ENCODE measurements around the gene USP15. TPM values are rescaled to one million over a fixed set of nuclear protein-coding genes. Genes with fewer than 3 reads are reported as not detected.

Gene USP15
- total and polyA plus RNA-seq, 8 donors, result 16.6 to 220 (median 77.9) TPM

- H3K4me3 ChIP-seq, result no peak overlapping the region
- H3K27me3 ChIP-seq, result no peaks in the 10 kb centered on the region
- H3K9me3 ChIP-seq, result no peaks in the 10 kb centered on the region
- H3K27ac ChIP-seq, result no peak overlapping the region
- H3K4me1 ChIP-seq, result peaks cover 20 to 100% (median 67%) of the 10 kb centered on the region in 4 donors
- TF ChIP-seq POLR2AphosphoS5 (IDR thresholded peaks at IDR 0.05) (no peak), POLR2A (IDR thresholded peaks at IDR 0.05) (no peak), EP300 (IDR thresholded peaks at IDR 0.05) (no peak)
- TF ChIP-seq, protein P1, sequence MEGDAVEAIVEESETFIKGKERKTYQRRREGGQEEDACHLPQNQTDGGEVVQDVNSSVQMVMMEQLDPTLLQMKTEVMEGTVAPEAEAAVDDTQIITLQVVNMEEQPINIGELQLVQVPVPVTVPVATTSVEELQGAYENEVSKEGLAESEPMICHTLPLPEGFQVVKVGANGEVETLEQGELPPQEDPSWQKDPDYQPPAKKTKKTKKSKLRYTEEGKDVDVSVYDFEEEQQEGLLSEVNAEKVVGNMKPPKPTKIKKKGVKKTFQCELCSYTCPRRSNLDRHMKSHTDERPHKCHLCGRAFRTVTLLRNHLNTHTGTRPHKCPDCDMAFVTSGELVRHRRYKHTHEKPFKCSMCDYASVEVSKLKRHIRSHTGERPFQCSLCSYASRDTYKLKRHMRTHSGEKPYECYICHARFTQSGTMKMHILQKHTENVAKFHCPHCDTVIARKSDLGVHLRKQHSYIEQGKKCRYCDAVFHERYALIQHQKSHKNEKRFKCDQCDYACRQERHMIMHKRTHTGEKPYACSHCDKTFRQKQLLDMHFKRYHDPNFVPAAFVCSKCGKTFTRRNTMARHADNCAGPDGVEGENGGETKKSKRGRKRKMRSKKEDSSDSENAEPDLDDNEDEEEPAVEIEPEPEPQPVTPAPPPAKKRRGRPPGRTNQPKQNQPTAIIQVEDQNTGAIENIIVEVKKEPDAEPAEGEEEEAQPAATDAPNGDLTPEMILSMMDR (IDR thresholded peaks at IDR 0.05), result no peak
- no peaks in the 10 kb centered on the region for H3K36me3 ChIP-seq
- intact Hi-C loops (cut with DNase I; ENCODE audit: low total_unique reads), result no loop called here
- 52 to 67% (median 61%) methylated on average over 4 of the region's 4 CpGs for WGBS, 5 donors
- no peak for DNase-seq
These were observed 10.7 kb downstream of the USP15 start for GRCh38 chr12:62270872-62271271.

DNA sequence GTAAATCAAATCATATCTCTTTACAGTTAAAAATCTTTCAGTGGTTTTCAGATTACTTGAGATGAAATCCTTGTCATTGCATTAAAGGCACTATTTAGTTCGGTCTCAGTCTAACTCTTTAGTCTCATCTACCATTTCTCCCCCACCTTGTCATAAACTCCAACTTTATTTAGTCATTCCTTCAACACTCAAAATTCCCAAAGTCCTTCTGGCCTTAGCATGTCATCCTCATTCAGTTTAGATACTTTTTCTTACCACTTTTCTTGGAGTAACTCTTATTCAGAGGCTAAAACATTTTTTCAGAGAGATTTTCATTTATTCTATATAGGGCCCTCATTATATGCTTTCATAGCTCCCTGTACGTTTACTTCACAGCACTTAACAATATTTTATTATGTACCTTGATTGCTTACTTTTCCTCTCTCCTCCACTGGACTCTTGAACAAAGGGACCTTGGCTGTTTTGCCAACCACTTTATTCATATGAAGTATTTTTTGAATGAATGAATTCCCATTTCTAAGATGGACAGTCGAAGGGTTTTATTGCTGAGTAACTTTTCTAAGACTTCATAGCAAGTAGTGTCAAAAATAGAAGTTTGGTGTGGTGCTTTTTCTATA, 12.8 kb downstream of the USP15 start:
- 52 to 66% (median 64%) methylated on average over 3 of the region's 3 CpGs for WGBS, 5 donors
- intact Hi-C loops (cut with DNase I; ENCODE audit: low total_unique reads), result no loop called here
- TF ChIP-seq, protein P1 (IDR thresholded peaks at IDR 0.05), result no peak
- TF ChIP-seq POLR2AphosphoS5 (IDR thresholded peaks at IDR 0.05), result no peak
- TF ChIP-seq EP300 (IDR thresholded peaks at IDR 0.05), result no peak
- TF ChIP-seq POLR2A (IDR thresholded peaks at IDR 0.05), result no peak
- no peak for DNase-seq
- Histone ChIP-seq H3K4me3 (no peak overlapping the region), H3K27me3 (no peaks in the 10 kb centered on the region), H3K4me1 (peaks cover 20 to 99% (median 69%) of the 10 kb centered on the region in 4 donors), H3K9me3 (no peaks in the 10 kb centered on the region), H3K27ac (no peak overlapping the region), H3K36me3 (no peaks in the 10 kb centered on the region)

- WGBS, 5 donors, result 21 to 52% (median 47%) methylated on average over 5 of the region's 5 CpGs
- TF ChIP-seq, protein P1 (IDR thresholded peaks at IDR 0.05), result no peak
- no peak for TF ChIP-seq POLR2AphosphoS5 (IDR thresholded peaks at IDR 0.05)
- TF ChIP-seq POLR2A (IDR thresholded peaks at IDR 0.05), result no peak
- TF ChIP-seq EP300 (IDR thresholded peaks at IDR 0.05), result no peak
- DNase-seq, result no peak
- Histone ChIP-seq H3K27me3 (no peaks in the 10 kb centered on the region), H3K9me3 (no peaks in the 10 kb centered on the region), H3K27ac (peak overlapping the region in 1 of 5 donors; percentile 14), H3K4me1 (peaks cover 20 to 96% (median 64%) of the 10 kb centered on the region in 4 donors), H3K36me3 (no peaks in the 10 kb centered on the region), H3K4me3 (no peak overlapping the region)
- intact Hi-C loops (cut with DNase I; ENCODE audit: low total_unique reads), result no loop called here
These were observed 13.6 kb downstream of the USP15 start for GRCh38 chr12:62273724-62274380.

GRCh38 chr12:62278022-62278421, 17.8 kb downstream of the USP15 start:
- intact Hi-C loops (cut with DNase I; ENCODE audit: low total_unique reads), result no loop called here
- H3K9me3 ChIP-seq, result no peaks in the 10 kb centered on the region
- TF ChIP-seq POLR2A (IDR thresholded peaks at IDR 0.05) (no peak), EP300 (IDR thresholded peaks at IDR 0.05) (no peak), POLR2AphosphoS5 (IDR thresholded peaks at IDR 0.05) (no peak)
- TF ChIP-seq, protein P1 (IDR thresholded peaks at IDR 0.05), result no peak
- peaks cover 15 to 90% (median 63%) of the 10 kb centered on the region in 4 donors for H3K4me1 ChIP-seq
- DNase-seq, result no peak
- H3K4me3 ChIP-seq, result no peak overlapping the region
- WGBS, 5 donors, result 91 to 97% (median 94%) methylated on average over 2 of the region's 2 CpGs
- H3K27me3 ChIP-seq, result no peaks in the 10 kb centered on the region
- H3K36me3 ChIP-seq, result no peaks in the 10 kb centered on the region
- H3K27ac ChIP-seq, result no peak overlapping the region

Data from stomach (tissue), 9 donors.